HEK293 (cell line): ENCODE results near the gene ANKRD11.

Source experiments
- CTCF ChIA-PET: fragments of 350-600 bp; formaldehyde crosslinking; extraction: SDS; loops from one replicate; lab custom pipeline; 2021; ENCODE audit warnings: antibody characterized with exemption; lab: Yijun Ruan, JAX
- POLR2A ChIA-PET: fragments of 300-600 bp; formaldehyde crosslinking; extraction: SDS; loops from one replicate; lab custom pipeline; 2020; ENCODE audit warnings: antibody characterized with exemption, inconsistent platforms; lab: Yijun Ruan, JAX
- H3K27ac ChIP-seq: fragments of 200-500 bp; sonication (Bioruptor generic); 2 replicates; pipeline ENCODE4 v1.5.1; 2014; ENCODE audit warnings: low read depth, low read length, control low read depth, inconsistent platforms; ENCODE audit errors: extremely low read depth
- H3K36me3 ChIP-seq, 2 experiments: fragments of 200-500 bp in 1 of 2; sonication (Bioruptor generic) in 1 of 2; 1 replicate in 1 of 2; 2 replicates in 1 of 2; pipeline ENCODE4 v1.5.1; 2014 to 2017; ENCODE audit warnings: inconsistent platforms in 2 of 2, low read length in 2 of 2; ENCODE audit not compliant: control insufficient read depth in 2 of 2, insufficient read depth in 1 of 2
- H3K4me1 ChIP-seq: fragments of 200-500 bp; sonication (Bioruptor generic); 2 replicates; pipeline ENCODE4 v1.5.1; 2014; ENCODE audit warnings: mild to moderate bottlenecking, low read length, inconsistent platforms; ENCODE audit not compliant: control insufficient read depth, insufficient read depth
- H3K4me3 ChIP-seq: 2 replicates; pipeline ENCODE4 v1.5.1; 2011; ENCODE audit warnings: low read depth, mild to moderate bottlenecking, control low read depth, low read length, moderate library complexity
- H3K9me3 ChIP-seq: fragments of 200-500 bp; sonication (Bioruptor generic); 2 replicates; pipeline ENCODE4 v1.5.1; 2014; ENCODE audit warnings: low read depth, low read length, inconsistent platforms; ENCODE audit not compliant: control insufficient read depth, insufficient read depth
- EGR2 ChIP-seq: fragments of 450-650 bp; formaldehyde crosslinking; IDR thresholded peaks from 2 replicates; pipeline ENCODE4 v1.5.1; 2016; ENCODE audit warnings: low read depth, missing biosample characterization, missing genetic modification characterization
- HOXA7 ChIP-seq: sonication (generic); formaldehyde crosslinking; IDR thresholded peaks from 2 replicates; pipeline ENCODE4 v1.8.1; 2022; ENCODE audit warnings: missing genetic modification reagents, borderline replicate concordance
- INSM2 ChIP-seq: fragments of 450-650 bp; formaldehyde crosslinking; IDR thresholded peaks from 2 replicates; pipeline ENCODE4 v1.5.1; 2016; ENCODE audit warnings: missing biosample characterization, missing genetic modification characterization
- KLF8 ChIP-seq: fragments of 450-650 bp; formaldehyde crosslinking; IDR thresholded peaks from 2 replicates; pipeline ENCODE4 v1.5.1; 2016; ENCODE audit warnings: missing biosample characterization, missing genetic modification characterization
- ZBTB10 ChIP-seq: fragments of 450-650 bp; formaldehyde crosslinking; IDR thresholded peaks from 2 replicates; pipeline ENCODE4 v1.5.1; 2016; ENCODE audit warnings: missing biosample characterization, missing genetic modification characterization
- ZBTB8A ChIP-seq: fragments of 450-650 bp; formaldehyde crosslinking; IDR thresholded peaks from 2 replicates; pipeline ENCODE4 v1.5.1; 2016; ENCODE audit warnings: missing biosample characterization, missing genetic modification characterization
- ZFP37 ChIP-seq: fragments of 450-650 bp; formaldehyde crosslinking; IDR thresholded peaks from 2 replicates; pipeline ENCODE4 v1.5.1; 2016; ENCODE audit warnings: missing biosample characterization, missing genetic modification characterization
- ZNF140 ChIP-seq: fragments of 450-650 bp; formaldehyde crosslinking; IDR thresholded peaks from 2 replicates; pipeline ENCODE4 v1.5.1; 2016; ENCODE audit warnings: missing biosample characterization, missing genetic modification characterization
- ZNF248 ChIP-seq: fragments of 450-650 bp; formaldehyde crosslinking; IDR thresholded peaks from 2 replicates; pipeline ENCODE4 v1.5.1; 2017; ENCODE audit warnings: missing biosample characterization, missing genetic modification characterization
- ZNF280D ChIP-seq: fragments of 450-650 bp; formaldehyde crosslinking; IDR thresholded peaks from 2 replicates; pipeline ENCODE4 v1.5.1; 2016; ENCODE audit warnings: missing biosample characterization, missing genetic modification characterization
- ZNF292 ChIP-seq: fragments of 450-650 bp; formaldehyde crosslinking; IDR thresholded peaks from 2 replicates; pipeline ENCODE4 v1.5.1; 2016; ENCODE audit warnings: low read depth, missing biosample characterization, missing genetic modification characterization, borderline replicate concordance
- ZNF341 ChIP-seq: fragments of 450-650 bp; formaldehyde crosslinking; IDR thresholded peaks from 2 replicates; pipeline ENCODE4; 2016; ENCODE audit warnings: low read depth, missing biosample characterization, missing genetic modification characterization
- ZNF37A ChIP-seq: fragments of 450-650 bp; IDR thresholded peaks from 2 replicates; pipeline ENCODE4 v1.5.1; 2018; ENCODE audit warnings: missing biosample characterization, missing genetic modification characterization
- ZNF488 ChIP-seq: fragments of 450-650 bp; formaldehyde crosslinking; IDR thresholded peaks from 2 replicates; pipeline ENCODE4 v1.5.1; 2016; ENCODE audit warnings: missing biosample characterization, missing genetic modification characterization
- ZNF544 ChIP-seq: fragments of 450-650 bp; formaldehyde crosslinking; IDR thresholded peaks from 2 replicates; pipeline ENCODE4 v1.5.0; 2017; ENCODE audit warnings: missing biosample characterization, missing genetic modification characterization
- ZNF560 ChIP-seq: fragments of 450-650 bp; formaldehyde crosslinking; IDR thresholded peaks from 2 replicates; pipeline ENCODE4 v1.5.1; 2017; ENCODE audit warnings: missing biosample characterization, missing genetic modification characterization, borderline replicate concordance
- ZNF580 ChIP-seq: fragments of 450-650 bp; formaldehyde crosslinking; IDR thresholded peaks from 2 replicates; pipeline ENCODE4 v1.5.1; 2016; ENCODE audit warnings: missing biosample characterization, missing genetic modification characterization
- TF ChIP-seq, protein P1 (sequence below): fragments of 450-650 bp; formaldehyde crosslinking; IDR thresholded peaks from 2 replicates; pipeline ENCODE4 v1.5.1; 2016; ENCODE audit warnings: missing biosample characterization, missing genetic modification characterization

The ANKRD11 gene

GRCh38 chr16:89437991-89438390 is 52.4 kb downstream of the ANKRD11 start:
- Histone ChIP-seq H3K4me1 (peaks cover 10% of the 10 kb centered on the region), H3K27ac (no peak overlapping the region), H3K36me3 (peaks cover 0 to 15% of the 10 kb centered on the region in 2 experiments; a peak in 2 of 3 replicates), H3K9me3 (no peaks in the 10 kb centered on the region), H3K4me3 (no peak overlapping the region)
- POLR2A ChIA-PET: no interaction called here
- CTCF ChIA-PET: no interaction called here
- no peak for TF ChIP-seq ZNF544 (tag by site-specific recombination)
- no peak for TF ChIP-seq ZNF248 (tag by site-specific recombination)
- TF ChIP-seq EGR2 (tag by site-specific recombination): no peak
- no peak for TF ChIP-seq ZNF280D (tag by site-specific recombination)
- TF ChIP-seq ZNF341 (tag by site-specific recombination): no peak
- TF ChIP-seq, protein P1, sequence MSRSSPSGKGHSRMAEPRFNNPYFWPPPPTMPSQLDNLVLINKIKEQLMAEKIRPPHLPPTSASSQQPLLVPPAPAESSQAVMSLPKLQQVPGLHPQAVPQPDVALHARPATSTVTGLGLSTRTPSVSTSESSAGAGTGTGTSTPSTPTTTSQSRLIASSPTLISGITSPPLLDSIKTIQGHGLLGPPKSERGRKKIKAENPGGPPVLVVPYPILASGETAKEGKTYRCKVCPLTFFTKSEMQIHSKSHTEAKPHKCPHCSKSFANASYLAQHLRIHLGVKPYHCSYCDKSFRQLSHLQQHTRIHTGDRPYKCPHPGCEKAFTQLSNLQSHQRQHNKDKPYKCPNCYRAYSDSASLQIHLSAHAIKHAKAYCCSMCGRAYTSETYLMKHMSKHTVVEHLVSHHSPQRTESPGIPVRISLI (tag by site-specific recombination): no peak
- no peak for TF ChIP-seq ZBTB10 (tag by site-specific recombination)
- no peak for TF ChIP-seq ZFP37 (tag by site-specific recombination)
- no peak for TF ChIP-seq ZNF580 (tag by site-specific recombination)
- TF ChIP-seq ZNF560 (tag by site-specific recombination): no peak
- no peak for TF ChIP-seq ZNF140
- no peak for TF ChIP-seq ZNF488 (tag by site-specific recombination)
- TF ChIP-seq HOXA7 (CRISPR knock-in tag): no peak
- TF ChIP-seq ZBTB8A (tag by site-specific recombination): no peak
- TF ChIP-seq INSM2 (tag by site-specific recombination): no peak
- no peak for TF ChIP-seq KLF8 (tag by site-specific recombination)
- TF ChIP-seq ZNF292: no peak
- TF ChIP-seq ZNF37A (tag by site-specific recombination): no peak
